Immature natural killer cell (primary cell): ENCODE data around the gene BRD3OS. TPM values are rescaled to one million over a fixed set of nuclear protein-coding genes. Genes with fewer than 3 reads are reported as not detected.

ENCODE experiments used
- DNase-seq, 3 donors: peaks; one replicate each; pipeline ENCODE4 v3.0.0; 2022; ENCODE audit warnings: mixed read lengths in 1 of 3
- H3K27ac Mint-ChIP-seq, 6 donors: one replicate each; pipeline ENCODE4 v1.8.0; 2020; ENCODE audit warnings: mixed read lengths in 6 of 6, mild to moderate bottlenecking in 5 of 6, inconsistent platforms in 4 of 6, moderate library complexity in 3 of 6
- H3K27me3 Mint-ChIP-seq, 3 donors: one replicate each; pipeline ENCODE4 v1.8.0; 2020 to 2021; ENCODE audit warnings: low read depth in 3 of 3, mild to moderate bottlenecking in 3 of 3, mixed read lengths in 3 of 3, moderate library complexity in 3 of 3, inconsistent platforms in 1 of 3
- H3K36me3 Mint-ChIP-seq, 3 donors: one replicate each; pipeline ENCODE4 v1.8.0; 2020; ENCODE audit warnings: mixed read lengths in 3 of 3, inconsistent platforms in 2 of 3, mild to moderate bottlenecking in 2 of 3
- H3K4me1 Mint-ChIP-seq, 2 donors: one replicate each; pipeline ENCODE4 v1.8.0; 2020; ENCODE audit warnings: inconsistent platforms in 2 of 2, mild to moderate bottlenecking in 2 of 2, mixed read lengths in 2 of 2, moderate library complexity in 1 of 2
- H3K4me3 Mint-ChIP-seq, 5 donors: one replicate each; pipeline ENCODE4 v1.8.0; 2020; ENCODE audit warnings: mild to moderate bottlenecking in 5 of 5, mixed read lengths in 5 of 5, inconsistent platforms in 3 of 5, moderate library complexity in 3 of 5
- H3K9me3 Mint-ChIP-seq, 6 donors: one replicate each; pipeline ENCODE4 v1.8.0; 2020; ENCODE audit warnings: mild to moderate bottlenecking in 6 of 6, mixed read lengths in 6 of 6, inconsistent platforms in 4 of 6, moderate library complexity in 3 of 6
- polyA plus RNA-seq, 3 donors: library from polyadenylated mRNA; unstranded; fragments of 300-500 nt; fragmentation: Illumina TruSeq; gene quantifications; one replicate each; pipeline ENCODE4 v1.2.3, GENCODE V29; 2021

Gene BRD3OS
- polyA plus RNA-seq, 3 donors from 2014 or later = 13.7 to 14.9 (median 13.8) TPM

DNA sequence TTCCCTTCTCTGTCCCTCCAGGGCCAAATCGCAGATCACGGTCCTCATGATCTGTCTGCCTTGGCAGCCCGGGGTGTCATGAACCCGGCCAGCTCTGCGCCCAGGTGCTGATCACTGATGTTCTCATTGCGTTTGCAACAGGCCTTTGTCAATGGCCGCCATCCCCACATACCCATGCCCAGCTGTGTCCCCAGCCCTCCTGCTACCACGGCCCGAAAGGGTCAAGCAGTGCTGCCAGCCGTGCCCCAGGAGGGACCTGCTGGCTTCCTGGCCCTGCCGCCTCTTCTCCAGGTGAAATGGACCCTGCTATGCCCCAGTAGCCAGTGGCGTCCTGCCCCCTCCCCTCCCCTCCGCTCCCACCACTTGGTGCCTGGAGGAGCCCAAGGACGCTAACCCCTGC, 20.4 kb upstream of the BRD3OS start:
- H3K27ac Mint-ChIP-seq = no peak overlapping the region
- H3K9me3 Mint-ChIP-seq = no peaks in the 10 kb centered on the region
- DNase-seq = no peak
- no peaks in the 10 kb centered on the region for H3K4me1 Mint-ChIP-seq
- no peaks in the 10 kb centered on the region for H3K36me3 Mint-ChIP-seq
- H3K4me3 Mint-ChIP-seq = no peak overlapping the region
- peaks cover 0 to 9% (median 1%) of the 10 kb centered on the region in 3 donors for H3K27me3 Mint-ChIP-seq

DNA sequence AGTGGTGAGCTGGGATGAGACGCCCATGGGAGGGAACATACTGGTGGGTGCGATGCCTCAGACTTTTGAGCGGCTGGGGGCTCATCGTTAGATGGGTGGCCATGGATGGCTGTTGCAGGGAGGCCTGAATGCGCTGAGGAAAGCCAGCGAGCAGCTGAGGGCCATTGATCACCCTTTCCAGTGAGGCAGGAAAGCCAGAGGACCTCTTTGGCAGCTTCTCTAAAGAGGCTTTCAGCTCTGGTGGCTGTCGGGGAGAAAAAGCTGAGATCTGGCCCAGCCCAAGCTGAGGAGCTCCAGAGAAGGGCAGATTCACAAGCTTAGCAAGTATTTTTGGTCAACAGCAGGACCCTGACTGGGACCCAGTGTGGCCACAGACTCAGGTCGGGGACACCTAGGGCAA, 19.9 kb upstream of the BRD3OS start:
- H3K4me3 Mint-ChIP-seq = no peak overlapping the region
- no peak overlapping the region for H3K27ac Mint-ChIP-seq
- H3K27me3 Mint-ChIP-seq = peaks cover 0 to 9% (median 1%) of the 10 kb centered on the region in 3 donors
- no peaks in the 10 kb centered on the region for H3K4me1 Mint-ChIP-seq
- no peak for DNase-seq
- no peaks in the 10 kb centered on the region for H3K9me3 Mint-ChIP-seq
- no peaks in the 10 kb centered on the region for H3K36me3 Mint-ChIP-seq

DNA sequence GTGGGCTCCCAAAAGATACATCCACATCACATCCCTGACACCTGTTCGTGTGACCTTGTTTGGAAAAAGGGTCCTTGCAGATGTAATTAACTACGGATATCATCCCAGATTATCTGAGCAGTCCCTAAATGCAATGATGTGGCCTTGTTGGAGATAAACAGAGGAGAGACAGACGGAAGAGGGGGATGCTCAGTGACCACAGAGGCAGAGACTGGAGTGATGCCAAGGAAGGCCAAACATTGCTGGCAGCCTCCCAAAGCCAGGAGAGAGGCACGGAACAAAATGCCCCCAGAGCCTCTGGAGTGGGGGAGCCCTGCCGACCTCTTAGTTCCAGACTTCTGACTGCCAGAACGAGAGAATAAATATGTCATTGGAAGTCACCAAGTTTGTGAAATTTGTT, 18.1 kb upstream of the BRD3OS start:
- DNase-seq = no peak
- Mint-ChIP-seq H3K4me1 (no peaks in the 10 kb centered on the region), H3K27ac (no peak overlapping the region), H3K9me3 (no peaks in the 10 kb centered on the region), H3K27me3 (peaks cover 0 to 4% (median 1%) of the 10 kb centered on the region in 3 donors), H3K36me3 (no peaks in the 10 kb centered on the region), H3K4me3 (no peak overlapping the region)

DNA sequence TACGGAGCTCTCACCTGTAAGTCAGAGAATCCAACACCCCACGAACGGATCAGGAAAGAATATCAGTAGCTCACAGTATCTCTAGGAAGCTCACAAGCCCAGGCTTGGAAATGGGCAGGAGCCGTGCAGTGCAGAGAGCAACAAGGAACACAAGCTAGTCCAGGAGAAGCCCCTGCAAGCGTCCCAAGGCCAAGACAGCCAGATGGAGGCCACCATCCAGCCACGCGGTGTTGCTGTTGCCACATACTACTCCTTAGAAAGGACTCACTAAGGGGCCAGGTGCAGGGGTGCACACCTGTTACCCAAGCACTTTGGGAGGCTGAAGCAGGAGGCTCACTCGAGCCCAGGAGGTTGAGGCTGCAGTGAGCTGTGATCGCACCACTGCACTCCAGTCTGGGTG, 17.7 kb upstream of the BRD3OS start:
- H3K27me3 Mint-ChIP-seq = peaks cover 0 to 4% (median 1%) of the 10 kb centered on the region in 3 donors
- no peaks in the 10 kb centered on the region for H3K36me3 Mint-ChIP-seq
- H3K27ac Mint-ChIP-seq = no peak overlapping the region
- no peaks in the 10 kb centered on the region for H3K9me3 Mint-ChIP-seq
- no peaks in the 10 kb centered on the region for H3K4me1 Mint-ChIP-seq
- H3K4me3 Mint-ChIP-seq = no peak overlapping the region
- no peak for DNase-seq

DNA sequence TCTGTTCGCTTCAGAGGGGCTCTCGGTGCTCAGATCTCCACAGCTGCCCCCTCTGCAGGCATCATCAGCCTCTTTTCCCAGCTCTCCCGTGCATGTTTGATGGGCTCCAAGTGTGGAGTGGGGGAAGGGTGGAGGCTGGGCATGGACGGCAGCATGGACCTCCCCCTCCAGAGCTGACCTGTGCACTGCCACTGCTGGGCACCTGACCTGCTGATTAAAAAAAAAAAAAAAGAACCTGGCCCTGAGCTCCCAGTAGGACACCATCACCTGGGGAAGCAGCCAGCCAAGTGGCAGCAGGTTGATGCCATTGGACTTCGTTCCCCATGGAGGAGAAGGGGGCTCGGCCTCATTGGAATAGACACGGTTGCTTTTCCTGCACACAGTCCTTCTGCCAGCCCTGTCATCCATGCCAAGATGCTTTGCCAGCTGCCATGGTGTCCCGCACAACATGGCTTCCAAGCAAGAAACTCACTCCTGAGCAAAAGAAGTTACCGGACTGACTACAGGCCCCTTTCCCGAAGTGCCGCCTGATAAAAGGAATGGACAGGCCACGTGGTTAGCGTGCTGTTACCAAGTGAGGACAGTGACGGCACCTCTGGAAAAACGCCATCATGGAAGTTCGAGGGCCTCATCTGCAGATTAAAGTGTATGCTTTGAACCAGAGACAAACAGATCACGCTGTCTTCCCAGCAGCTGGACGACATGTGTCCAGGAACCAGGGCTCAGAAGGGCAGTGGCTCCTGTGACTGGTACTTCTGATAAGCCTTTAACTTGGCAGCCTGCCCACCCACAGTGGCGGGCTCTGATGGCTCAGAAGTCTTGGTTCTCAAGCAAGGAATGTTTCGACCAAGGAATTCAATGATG, 14.7 kb upstream of the BRD3OS start:
- Mint-ChIP-seq H3K27me3 (peaks cover 0 to 4% (median 1%) of the 10 kb centered on the region in 3 donors), H3K4me3 (no peak overlapping the region), H3K36me3 (no peaks in the 10 kb centered on the region), H3K4me1 (no peaks in the 10 kb centered on the region), H3K27ac (no peak overlapping the region), H3K9me3 (peaks cover 0 to 8% (median 2%) of the 10 kb centered on the region in 6 donors)
- no peak for DNase-seq

DNA sequence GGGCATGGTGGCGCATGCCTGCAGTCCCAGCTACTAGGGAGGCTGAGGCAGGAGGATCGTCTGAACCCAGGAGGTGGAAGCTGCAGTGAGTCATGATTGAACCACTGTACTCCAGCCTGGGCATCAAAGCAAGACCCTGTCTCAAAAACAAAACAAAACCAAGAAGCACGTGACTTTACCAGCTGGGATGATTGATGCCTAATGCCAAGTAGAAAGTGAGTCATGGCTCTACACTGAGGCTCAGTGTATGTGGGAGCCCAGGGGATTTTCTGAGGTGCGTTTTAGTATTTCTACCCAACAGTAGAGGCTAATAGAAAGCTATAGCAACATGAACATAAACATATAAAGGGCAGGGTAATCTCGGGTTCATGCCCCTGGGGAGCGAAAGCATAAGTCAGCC, 13.9 kb upstream of the BRD3OS start:
- no peak overlapping the region for H3K4me3 Mint-ChIP-seq
- no peak for DNase-seq
- H3K27ac Mint-ChIP-seq = no peak overlapping the region
- H3K36me3 Mint-ChIP-seq = no peaks in the 10 kb centered on the region
- peaks cover 0 to 8% (median 2%) of the 10 kb centered on the region in 6 donors for H3K9me3 Mint-ChIP-seq
- H3K27me3 Mint-ChIP-seq = peaks cover 0 to 4% (median 1%) of the 10 kb centered on the region in 3 donors
- H3K4me1 Mint-ChIP-seq = no peaks in the 10 kb centered on the region

DNA sequence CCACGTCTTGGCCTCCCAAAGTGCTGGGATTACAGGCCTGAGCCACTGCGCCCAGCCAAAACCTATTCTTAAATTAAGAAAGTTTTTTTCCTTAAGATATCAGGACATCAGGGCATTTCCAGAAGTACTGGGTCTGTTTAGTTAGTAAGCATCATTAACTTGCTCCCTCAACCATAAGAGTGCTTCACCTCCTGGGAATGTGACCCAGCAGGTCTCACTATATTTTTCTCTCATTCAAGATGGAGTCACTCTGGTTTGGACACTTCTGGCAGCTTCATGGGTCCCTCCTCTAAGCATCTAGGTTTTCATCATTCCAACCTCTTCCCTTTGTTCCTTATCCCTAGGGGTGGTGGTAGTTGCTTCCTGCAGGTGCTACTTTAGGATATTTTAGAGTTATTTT, 10.3 kb upstream of the BRD3OS start:
- DNase-seq = no peak
- Mint-ChIP-seq H3K9me3 (peaks cover 0 to 8% (median 2%) of the 10 kb centered on the region in 6 donors), H3K4me3 (no peak overlapping the region), H3K27ac (no peak overlapping the region), H3K36me3 (peaks cover 0 to 3% (median 0%) of the 10 kb centered on the region in 3 donors), H3K27me3 (peaks cover 0 to 1% (median 0%) of the 10 kb centered on the region in 3 donors), H3K4me1 (no peaks in the 10 kb centered on the region)

DNA sequence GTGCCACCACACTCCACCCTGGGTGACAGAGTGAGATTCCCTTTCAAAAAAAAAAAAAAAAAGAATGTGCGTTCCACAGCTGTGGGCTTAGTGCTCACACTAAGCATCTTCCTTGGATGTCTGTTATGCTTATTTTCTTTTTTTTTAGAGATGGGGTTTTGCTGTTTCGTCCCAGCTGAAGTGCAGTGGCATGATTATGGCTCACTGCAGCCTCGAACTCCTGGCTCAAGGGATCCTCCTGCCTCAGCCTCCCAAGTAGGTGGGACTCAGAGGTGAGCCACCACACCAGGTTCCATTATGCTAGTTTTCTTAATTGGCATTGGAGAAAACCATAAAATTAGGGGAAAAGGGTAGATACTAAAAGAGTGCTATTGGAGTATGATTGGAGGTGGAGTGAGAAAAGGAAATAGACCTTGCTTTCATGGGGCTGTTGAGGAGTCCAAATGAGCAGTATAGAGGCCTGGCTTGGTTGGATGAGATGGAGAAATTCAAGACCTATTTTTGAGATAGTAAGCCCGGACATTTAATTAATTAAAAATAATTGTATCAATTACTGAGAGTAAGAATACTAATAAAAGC, 978 bp upstream of the BRD3OS start:
- Mint-ChIP-seq H3K4me1 (peaks cover 14 to 23% of the 10 kb centered on the region in 2 donors), H3K4me3 (peak overlapping the region; percentile 71 to 82 (median 75)), H3K27ac (peak overlapping the region; percentile 31 to 77 (median 66)), H3K36me3 (no peaks in the 10 kb centered on the region), H3K9me3 (no peaks in the 10 kb centered on the region), H3K27me3 (peaks cover 0 to 6% (median 0%) of the 10 kb centered on the region in 3 donors)
- no peak for DNase-seq

DNA sequence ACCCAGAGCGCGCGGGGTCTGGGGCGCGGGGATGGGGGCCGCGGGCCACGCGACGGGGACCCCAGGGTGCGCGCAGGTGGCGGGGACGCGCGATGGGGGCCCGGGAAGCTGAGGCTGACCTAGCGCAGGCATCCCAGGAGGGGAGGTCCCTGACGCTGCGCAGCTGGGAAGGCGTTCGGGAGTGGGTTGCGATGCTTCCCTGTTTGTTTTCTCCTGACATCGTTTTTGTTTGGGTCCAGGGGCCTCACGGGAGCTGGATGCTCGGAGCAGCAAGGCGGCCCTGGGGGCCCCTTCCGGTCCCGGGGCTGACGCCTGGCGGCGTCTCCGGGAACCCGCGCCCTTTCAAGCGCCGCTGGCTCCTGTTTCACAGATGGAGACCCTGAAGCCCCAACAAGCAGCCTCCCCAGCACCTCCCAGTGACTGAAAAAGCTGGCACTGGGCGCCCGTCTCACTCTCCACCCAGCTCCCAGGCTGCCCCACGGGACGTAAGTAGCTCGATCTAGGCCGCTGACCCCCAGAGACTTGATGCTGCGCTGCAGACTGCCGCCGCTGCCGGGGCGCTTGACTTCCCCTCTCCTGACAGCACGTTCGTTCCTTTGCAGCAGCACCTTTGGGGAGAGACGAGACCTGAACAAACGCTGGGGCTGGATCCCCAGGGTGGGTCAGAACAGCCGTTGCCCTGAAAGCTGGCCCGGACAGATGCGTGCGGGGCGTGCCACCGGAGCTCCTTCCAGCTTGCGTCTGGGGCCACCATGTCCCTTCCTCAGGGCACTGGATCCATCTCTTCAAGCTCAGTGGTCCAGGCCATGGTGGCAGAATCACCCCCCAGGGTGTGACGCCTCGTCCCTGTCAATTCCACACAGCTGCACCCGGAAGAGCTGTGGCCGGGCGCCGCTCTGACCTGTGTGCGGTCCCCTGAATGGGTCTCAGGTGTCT, 593 bp downstream of the BRD3OS start:
- Mint-ChIP-seq H3K27me3 (peaks cover 0 to 6% (median 0%) of the 10 kb centered on the region in 3 donors), H3K36me3 (no peaks in the 10 kb centered on the region), H3K4me1 (peaks cover 14 to 23% of the 10 kb centered on the region in 2 donors), H3K27ac (peak overlapping the region in 2 of 6 donors; percentile 39 to 46), H3K4me3 (peak overlapping the region; percentile 67 to 82 (median 73)), H3K9me3 (no peaks in the 10 kb centered on the region)
- DNase-seq = peak in 1 of 3 donors; percentile 36

DNA sequence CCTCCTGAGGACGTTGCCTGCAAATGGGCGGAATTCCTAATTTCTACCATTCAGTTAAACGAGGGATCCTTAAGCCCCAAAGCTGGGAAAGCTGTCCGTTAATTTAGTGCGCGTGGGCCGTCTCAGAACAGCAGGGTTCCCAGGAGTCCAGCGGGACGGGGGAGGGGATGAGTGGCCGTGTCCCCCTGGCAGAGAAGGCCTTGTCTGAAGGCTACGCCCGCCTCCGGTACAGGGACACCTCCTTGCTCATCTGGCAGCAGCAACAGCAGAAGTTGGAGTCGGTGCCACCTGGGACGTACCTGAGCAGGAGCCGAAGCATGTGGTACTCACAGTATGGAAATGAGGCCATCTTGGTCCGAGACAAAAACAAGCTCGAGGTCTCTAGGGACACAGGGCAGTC, 1.3 kb downstream of the BRD3OS start:
- H3K9me3 Mint-ChIP-seq = no peaks in the 10 kb centered on the region
- H3K4me3 Mint-ChIP-seq = peak overlapping the region; percentile 67 to 82 (median 73)
- no peak for DNase-seq
- H3K4me1 Mint-ChIP-seq = peaks cover 14 to 23% of the 10 kb centered on the region in 2 donors
- no peaks in the 10 kb centered on the region for H3K36me3 Mint-ChIP-seq
- peak overlapping the region in 1 of 6 donors; percentile 39 for H3K27ac Mint-ChIP-seq
- peaks cover 0 to 6% (median 0%) of the 10 kb centered on the region in 3 donors for H3K27me3 Mint-ChIP-seq

DNA sequence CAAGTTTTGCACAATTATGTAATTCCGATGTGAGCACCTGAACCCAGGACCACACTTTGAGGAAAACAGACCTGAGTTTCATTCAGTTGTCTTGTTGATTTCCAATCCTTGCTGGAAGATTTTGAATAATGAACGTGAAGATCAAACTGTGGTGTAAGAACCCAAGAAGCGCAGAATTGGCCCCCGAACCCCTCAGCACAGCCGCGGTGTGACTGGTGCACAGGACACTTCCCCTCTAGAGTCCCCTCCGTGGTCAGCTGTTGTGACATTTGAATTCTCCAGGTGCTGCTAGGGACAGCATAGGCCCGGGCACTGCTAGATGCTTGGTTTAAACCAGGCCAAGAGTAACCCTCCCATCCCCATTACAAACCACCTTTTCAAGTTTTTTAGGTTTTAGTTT, 1.7 kb downstream of the BRD3OS start:
- no peaks in the 10 kb centered on the region for H3K9me3 Mint-ChIP-seq
- H3K27me3 Mint-ChIP-seq = peaks cover 0 to 6% (median 0%) of the 10 kb centered on the region in 3 donors
- no peak for DNase-seq
- H3K36me3 Mint-ChIP-seq = no peaks in the 10 kb centered on the region
- peak overlapping the region; percentile 52 to 82 (median 61) for H3K4me3 Mint-ChIP-seq
- H3K4me1 Mint-ChIP-seq = peaks cover 14 to 23% of the 10 kb centered on the region in 2 donors
- peak overlapping the region in 1 of 6 donors; percentile 45 for H3K27ac Mint-ChIP-seq

DNA sequence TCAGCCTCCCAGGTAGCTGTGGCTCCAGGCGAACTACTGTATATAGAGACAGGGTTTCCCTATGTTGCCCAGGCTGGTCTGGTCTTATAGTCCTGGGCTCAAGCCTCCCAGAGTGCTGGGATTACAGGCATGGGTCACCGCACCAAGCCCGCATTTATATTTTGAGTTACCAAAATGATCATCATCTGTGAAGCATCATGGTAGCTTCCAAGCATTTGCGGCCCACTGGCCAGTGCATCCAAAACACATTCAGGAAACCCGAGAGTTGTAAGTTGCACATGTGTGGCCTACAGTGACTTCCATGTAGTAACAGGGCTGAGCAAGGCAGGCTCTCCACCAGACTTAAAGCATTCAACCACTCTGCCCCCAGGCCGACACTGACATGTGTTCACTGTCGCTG, 2.3 kb downstream of the BRD3OS start:
- Mint-ChIP-seq H3K9me3 (no peaks in the 10 kb centered on the region), H3K4me3 (peak overlapping the region in 4 of 5 donors; percentile 39 to 82 (median 62)), H3K27me3 (peaks cover 0 to 6% (median 0%) of the 10 kb centered on the region in 3 donors), H3K36me3 (no peaks in the 10 kb centered on the region), H3K4me1 (peaks cover 14 to 23% of the 10 kb centered on the region in 2 donors), H3K27ac (peak overlapping the region in 2 of 6 donors; percentile 9 to 23)
- no peak for DNase-seq

DNA sequence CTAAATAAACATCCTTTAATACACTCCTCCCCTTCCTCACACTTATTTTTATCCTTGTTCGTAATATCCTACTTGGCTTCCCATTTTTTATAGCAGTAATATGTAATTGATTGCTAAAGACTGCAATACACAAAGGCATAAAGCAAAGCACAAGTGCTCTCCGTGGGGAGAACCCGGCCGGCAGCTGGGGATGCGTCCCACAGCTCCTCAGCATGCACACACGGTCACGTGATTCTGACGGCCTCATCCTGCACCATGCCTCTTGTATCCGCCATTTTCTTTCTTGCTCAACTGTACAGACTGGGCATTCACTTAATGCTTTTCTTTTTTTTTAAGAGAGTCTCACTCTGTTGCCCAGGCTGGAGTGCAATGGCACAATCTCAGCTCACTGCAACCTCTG, 2.8 kb downstream of the BRD3OS start:
- Mint-ChIP-seq H3K27me3 (peaks cover 0 to 6% (median 0%) of the 10 kb centered on the region in 3 donors), H3K36me3 (peaks cover under 1 to 4% (median under 1%) of the 10 kb centered on the region in 3 donors), H3K4me3 (peak overlapping the region in 3 of 5 donors; percentile 21 to 69 (median 39)), H3K9me3 (no peaks in the 10 kb centered on the region), H3K27ac (peak overlapping the region in 2 of 6 donors; percentile 9 to 23), H3K4me1 (peaks cover 14 to 23% of the 10 kb centered on the region in 2 donors)
- no peak for DNase-seq
